Liver (tissue), 9 donors: ENCODE results near the gene DPP4. TPM values are rescaled to one million over a fixed set of nuclear protein-coding genes. Genes with fewer than 3 reads are reported as not detected.

Experiments
- DNase-seq: peaks from one replicate; pipeline ENCODE4 v3.0.0-alpha.2; 2017; ENCODE audit warnings: low spot score
- H3K27ac ChIP-seq, 2 donors: one replicate each; pipeline ENCODE4 v1.7.0; 2013; ENCODE audit warnings: inconsistent platforms in 2 of 2, low read length in 2 of 2, control low read depth in 1 of 2, low read depth in 1 of 2, mild to moderate bottlenecking in 1 of 2
- H3K27me3 ChIP-seq, 4 donors: one replicate each; pipeline versions ENCODE4 v1.6.1 to v1.7.0; 2013; ENCODE audit warnings: low read length in 3 of 4, inconsistent platforms in 1 of 4, mild to moderate bottlenecking in 1 of 4, moderate library complexity in 1 of 4; ENCODE audit not compliant: control insufficient read depth in 4 of 4, insufficient read depth in 4 of 4
- H3K36me3 ChIP-seq, 4 donors: one replicate each; pipeline versions ENCODE4 v1.6.1 to v1.7.0; 2013; ENCODE audit warnings: low read length in 3 of 4, mild to moderate bottlenecking in 3 of 4, low read depth in 1 of 4, moderate library complexity in 1 of 4; ENCODE audit not compliant: control insufficient read depth in 4 of 4, insufficient read depth in 3 of 4
- H3K4me1 ChIP-seq, 4 donors: one replicate each; pipeline versions ENCODE4 v1.6.1 to v1.7.0; 2013; ENCODE audit warnings: low read length in 3 of 4, mild to moderate bottlenecking in 3 of 4, moderate library complexity in 1 of 4; ENCODE audit not compliant: control insufficient read depth in 4 of 4, insufficient read depth in 4 of 4
- H3K4me3 ChIP-seq, 3 donors: one replicate each; pipeline versions ENCODE4 v1.6.1 to v1.7.0; 2013; ENCODE audit warnings: low read length in 3 of 3, control low read depth in 1 of 3, low read depth in 1 of 3, mild to moderate bottlenecking in 1 of 3
- H3K9ac ChIP-seq, 2 donors: one replicate each; pipeline ENCODE4 v1.7.0; 2013; ENCODE audit warnings: low read length in 2 of 2, mild to moderate bottlenecking in 2 of 2, moderate library complexity in 2 of 2, control low read depth in 1 of 2, low read depth in 1 of 2
- H3K9me3 ChIP-seq, 4 donors: one replicate each; pipeline versions ENCODE4 v1.6.1 to v1.7.0; 2013; ENCODE audit warnings: low read length in 3 of 4; ENCODE audit not compliant: control insufficient read depth in 4 of 4
- ATF3 ChIP-seq: IDR thresholded peaks from 2 replicates; pipeline ENCODE4 v1.6.1; 2016; ENCODE audit warnings: antibody characterized with exemption
- CTCF ChIP-seq: fragments of 150-350 bp; IDR thresholded peaks from 2 replicates; pipeline ENCODE4 v1.5.1; 2017; ENCODE audit warnings: improper control_type of control experiment, low read depth, low read length; ENCODE audit not compliant: missing input control
- EGR1 ChIP-seq, 2 donors: IDR thresholded peaks; 2 replicates each; pipeline ENCODE4 v1.6.1; 2016 to 2018; ENCODE audit warnings: antibody characterized with exemption in 2 of 2, low read depth in 2 of 2
- FOXA1 ChIP-seq: IDR thresholded peaks from 2 replicates; pipeline ENCODE4 v1.6.1; 2016; ENCODE audit warnings: antibody characterized with exemption
- FOXA2 ChIP-seq: IDR thresholded peaks from 2 replicates; pipeline ENCODE4 v1.6.1; 2016; ENCODE audit warnings: antibody characterized with exemption
- HNF4A ChIP-seq, 2 donors: conservative IDR thresholded peaks; 2 replicates each; pipeline ENCODE4 v1.6.1; 2016; ENCODE audit warnings: antibody characterized with exemption in 2 of 2, mild to moderate bottlenecking in 2 of 2
- HNF4G ChIP-seq: IDR thresholded peaks from 2 replicates; pipeline ENCODE4 v1.6.1; 2016; ENCODE audit warnings: antibody characterized with exemption
- NR2F2 ChIP-seq: IDR thresholded peaks from 2 replicates; pipeline ENCODE4 v1.6.1; 2016; ENCODE audit warnings: antibody characterized with exemption
- REST ChIP-seq: IDR thresholded peaks from 2 replicates; pipeline ENCODE4 v1.6.1; 2016; ENCODE audit warnings: antibody characterized with exemption, mild to moderate bottlenecking
- RXRA ChIP-seq, 2 donors: IDR thresholded peaks; 2 replicates each; pipeline ENCODE4 v1.6.1; 2017 to 2018; ENCODE audit warnings: antibody characterized with exemption in 2 of 2, mild to moderate bottlenecking in 1 of 2
- SP1 ChIP-seq: IDR thresholded peaks from 2 replicates; pipeline ENCODE4 v1.6.1; 2018; ENCODE audit warnings: antibody characterized with exemption, mild to moderate bottlenecking
- ZBTB33 ChIP-seq: IDR thresholded peaks from 2 replicates; pipeline ENCODE4 v1.6.1; 2016; ENCODE audit warnings: antibody characterized with exemption
- WGBS: extraction: QIAGEN DNeasy Blood & Tissue Kit; methylation state at CpG from one replicate; pipeline ENCODE4 v1.1.7; 2013; 5-methylcytosine and 5-hydroxymethylcytosine counted together
- polyA plus RNA-seq, 2 donors: library from polyadenylated mRNA; stranded (reverse) in 1 of 2; unstranded in 1 of 2; fragments of 200-250 nt in 1 of 2; fragments of >200 nt in 1 of 2; fragmentation: Nextera tagmentation in 1 of 2; extraction: Ambion mirVana in 1 of 2; gene quantifications; one replicate each; pipeline versions ENCODE4 v1.2.1 to v1.2.3, GENCODE V29; 2013 to 2015
- total RNA-seq, 2 donors: library from RNA; depleted of rRNA; stranded (reverse); fragments of >200 nt; gene quantifications; one replicate each; pipeline ENCODE4 v1.2.3, GENCODE V29; 2014
- donor health status: healthy.
- donor health status: healthy.
- donor health status: healthy.
- donor health status: healthy.
- donor health status: healthy.

Gene DPP4
- total and polyA plus RNA-seq, 4 donors, result 9.6 to 30.1 (median 13.5) TPM

GRCh38 chr2:161964160-161964559 lies 109.9 kb downstream of the DPP4 start:
- Histone ChIP-seq H3K27me3 (no peaks in the 10 kb centered on the region), H3K4me1 (no peaks in the 10 kb centered on the region), H3K9ac (no peak overlapping the region), H3K36me3 (no peaks in the 10 kb centered on the region), H3K27ac (no peak overlapping the region), H3K4me3 (no peak overlapping the region), H3K9me3 (no peaks in the 10 kb centered on the region)
- 96% methylated on average over 4 of the region's 4 CpGs for WGBS
- TF ChIP-seq ZBTB33 (no peak), REST (no peak), RXRA (IDR thresholded peaks at IDR 0.05) (no peak), ATF3 (no peak), EGR1 (IDR thresholded peaks at IDR 0.05; ENCODE audit: low read depth in 2 of 2) (no peak), CTCF (no peak), HNF4A (conservative IDR thresholded peaks at IDR 0.05) (no peak), SP1 (no peak), FOXA2 (no peak), NR2F2 (no peak), HNF4G (no peak), FOXA1 (no peak)
- DNase-seq, result no peak

- H3K27me3 ChIP-seq, result no peaks in the 10 kb centered on the region
- H3K9ac ChIP-seq, result no peak overlapping the region
- no peak for TF ChIP-seq HNF4A (conservative IDR thresholded peaks at IDR 0.05)
- no peaks in the 10 kb centered on the region for H3K9me3 ChIP-seq
- no peaks in the 10 kb centered on the region for H3K4me1 ChIP-seq
- H3K27ac ChIP-seq, result no peak overlapping the region
- H3K36me3 ChIP-seq, result no peaks in the 10 kb centered on the region
- no peak for DNase-seq
- no peak overlapping the region for H3K4me3 ChIP-seq
Observed at GRCh38 chr2:161962160-161962559, 111.9 kb downstream of the DPP4 start.
